ENCODE measurements around the gene NHERF1.

DNA sequence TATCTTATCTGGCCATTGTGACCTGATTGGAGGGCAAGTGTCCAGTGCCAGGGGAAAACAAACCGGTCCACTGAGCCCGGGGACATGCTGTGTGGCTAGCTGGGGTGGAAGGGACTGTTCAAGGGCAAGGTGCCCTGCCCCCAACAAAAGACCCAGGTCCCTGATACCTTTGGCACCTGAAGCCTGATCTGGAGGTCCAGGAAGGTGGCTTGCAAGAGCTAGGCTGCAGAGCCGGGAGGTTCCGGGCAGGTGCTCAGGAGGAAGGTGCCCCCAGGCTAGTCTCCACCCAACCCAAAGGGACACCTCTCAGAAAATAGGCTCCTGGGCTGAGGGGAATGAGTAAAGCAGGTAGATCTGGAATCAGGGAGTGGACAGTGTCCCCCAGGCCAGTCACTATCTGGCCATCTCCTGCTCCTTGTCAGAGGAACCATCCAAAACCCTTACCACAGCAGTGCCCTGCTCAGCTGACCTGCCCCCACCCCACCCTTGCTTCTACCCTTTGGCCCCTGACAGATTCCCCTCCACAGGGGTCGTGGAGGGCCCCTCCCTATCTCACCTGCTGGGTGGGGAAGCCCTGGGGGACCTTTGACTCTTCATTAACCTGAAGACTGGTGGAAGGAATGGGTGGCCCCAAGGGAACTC lies 21.5 kb downstream of the NHERF1 start:
- TF ChIP-seq, protein P1, sequence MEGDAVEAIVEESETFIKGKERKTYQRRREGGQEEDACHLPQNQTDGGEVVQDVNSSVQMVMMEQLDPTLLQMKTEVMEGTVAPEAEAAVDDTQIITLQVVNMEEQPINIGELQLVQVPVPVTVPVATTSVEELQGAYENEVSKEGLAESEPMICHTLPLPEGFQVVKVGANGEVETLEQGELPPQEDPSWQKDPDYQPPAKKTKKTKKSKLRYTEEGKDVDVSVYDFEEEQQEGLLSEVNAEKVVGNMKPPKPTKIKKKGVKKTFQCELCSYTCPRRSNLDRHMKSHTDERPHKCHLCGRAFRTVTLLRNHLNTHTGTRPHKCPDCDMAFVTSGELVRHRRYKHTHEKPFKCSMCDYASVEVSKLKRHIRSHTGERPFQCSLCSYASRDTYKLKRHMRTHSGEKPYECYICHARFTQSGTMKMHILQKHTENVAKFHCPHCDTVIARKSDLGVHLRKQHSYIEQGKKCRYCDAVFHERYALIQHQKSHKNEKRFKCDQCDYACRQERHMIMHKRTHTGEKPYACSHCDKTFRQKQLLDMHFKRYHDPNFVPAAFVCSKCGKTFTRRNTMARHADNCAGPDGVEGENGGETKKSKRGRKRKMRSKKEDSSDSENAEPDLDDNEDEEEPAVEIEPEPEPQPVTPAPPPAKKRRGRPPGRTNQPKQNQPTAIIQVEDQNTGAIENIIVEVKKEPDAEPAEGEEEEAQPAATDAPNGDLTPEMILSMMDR (IDR thresholded peaks at IDR 0.05), result no peak
- TF ChIP-seq POLR2A (IDR thresholded peaks at IDR 0.05; ENCODE audit: low read depth) (no peak), POLR2AphosphoS5 (IDR thresholded peaks at IDR 0.05) (no peak)
